ENCODE data around the gene ANKDD1B. TPM values are rescaled to one million over a fixed set of nuclear protein-coding genes. Genes with fewer than 3 reads are reported as not detected.
A peak's percentile ranks its signal among the peaks of the same experiment; 100 is the strongest.

The ANKDD1B gene
- total RNA-seq, 2 donors from 2014 or later = 0.33 TPM; not detected in 1

- Mint-ChIP-seq H3K4me3 (no peak overlapping the region), H3K4me1 (ENCODE audit: low read depth in 2 of 2) (no peaks in the 10 kb centered on the region), H3K36me3 (no peaks in the 10 kb centered on the region), H3K9me3 (no peaks in the 10 kb centered on the region), H3K27me3 (no peaks in the 10 kb centered on the region), H3K27ac (no peak overlapping the region)
- ATAC-seq (no peak), DNase-seq (ENCODE audit: low spot score) (no peak)
These were observed 15.7 kb downstream of the ANKDD1B start for GRCh38 chr5:75626959-75627358.

DNA sequence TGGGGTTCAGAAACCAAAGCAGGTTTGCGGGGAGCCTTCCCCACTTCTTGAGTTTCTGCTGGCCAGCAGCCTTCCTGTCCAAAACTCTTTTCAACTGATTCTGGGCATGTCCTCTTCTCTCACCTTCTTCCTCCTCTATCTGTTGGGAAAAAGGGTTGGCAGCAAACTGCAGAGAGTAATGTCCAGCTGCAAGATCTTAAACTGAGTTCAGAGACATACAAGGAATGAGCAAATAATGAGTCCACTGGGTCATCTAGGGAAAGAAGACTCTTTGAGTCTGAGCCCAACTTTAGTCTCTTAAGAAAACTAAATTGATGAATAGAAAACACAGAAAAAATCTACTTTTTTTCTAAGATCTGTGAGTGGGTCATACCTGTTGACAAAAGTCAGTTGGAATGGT is 16.5 kb downstream of the ANKDD1B start:
- H3K4me3 Mint-ChIP-seq = no peak overlapping the region
- no peaks in the 10 kb centered on the region for H3K36me3 Mint-ChIP-seq
- no peak for DNase-seq (ENCODE audit: low spot score)
- no peak overlapping the region for H3K27ac Mint-ChIP-seq
- H3K4me1 Mint-ChIP-seq (ENCODE audit: low read depth in 2 of 2) = no peaks in the 10 kb centered on the region
- H3K9me3 Mint-ChIP-seq = no peaks in the 10 kb centered on the region
- ATAC-seq = no peak
- peaks cover 0 to 2% of the 10 kb centered on the region in 2 donors for H3K27me3 Mint-ChIP-seq

- DNase-seq (ENCODE audit: low spot score) (no peak), ATAC-seq (no peak)
- Mint-ChIP-seq H3K27ac (no peak overlapping the region), H3K9me3 (no peaks in the 10 kb centered on the region), H3K4me1 (ENCODE audit: low read depth in 2 of 2) (no peaks in the 10 kb centered on the region), H3K4me3 (no peak overlapping the region), H3K27me3 (peaks cover 4 to 8% of the 10 kb centered on the region in 2 donors), H3K36me3 (no peaks in the 10 kb centered on the region)
These were observed 19.6 kb downstream of the ANKDD1B start for GRCh38 chr5:75630875-75631274.

GRCh38 chr5:75632321-75632720 is 21.1 kb downstream of the ANKDD1B start:
- Mint-ChIP-seq H3K9me3 (no peaks in the 10 kb centered on the region), H3K4me1 (ENCODE audit: low read depth in 2 of 2) (no peaks in the 10 kb centered on the region), H3K4me3 (no peak overlapping the region), H3K27ac (no peak overlapping the region), H3K27me3 (peaks cover 12 to 13% of the 10 kb centered on the region in 2 donors), H3K36me3 (no peaks in the 10 kb centered on the region)
- DNase-seq (ENCODE audit: low spot score) = no peak
- ATAC-seq = no peak

DNA sequence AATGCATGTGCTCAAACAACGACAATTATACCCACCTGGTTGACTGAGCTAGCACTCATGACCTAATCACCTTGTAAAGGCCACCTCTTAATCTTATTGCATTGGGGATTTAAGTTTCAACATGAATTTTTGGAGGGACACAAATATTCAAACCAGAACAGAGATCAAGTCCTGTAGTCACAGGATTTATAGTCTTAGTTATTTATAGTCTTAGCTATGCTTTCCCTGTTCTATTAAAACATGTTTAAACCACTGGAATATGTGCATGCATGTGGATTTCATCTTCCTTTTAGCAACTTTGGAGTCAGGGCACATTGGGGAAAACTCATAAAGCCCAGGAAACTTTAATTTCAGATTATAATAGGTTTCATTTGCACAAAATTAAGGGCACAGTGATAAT is 26.7 kb downstream of the ANKDD1B start:
- no peaks in the 10 kb centered on the region for H3K4me1 Mint-ChIP-seq (ENCODE audit: low read depth in 2 of 2)
- H3K4me3 Mint-ChIP-seq = no peak overlapping the region
- no peak overlapping the region for H3K27ac Mint-ChIP-seq
- DNase-seq (ENCODE audit: low spot score) (no peak), ATAC-seq (no peak)
- H3K27me3 Mint-ChIP-seq = peaks cover 11 to 12% of the 10 kb centered on the region in 2 donors
- no peaks in the 10 kb centered on the region for H3K9me3 Mint-ChIP-seq
- no peaks in the 10 kb centered on the region for H3K36me3 Mint-ChIP-seq

DNA sequence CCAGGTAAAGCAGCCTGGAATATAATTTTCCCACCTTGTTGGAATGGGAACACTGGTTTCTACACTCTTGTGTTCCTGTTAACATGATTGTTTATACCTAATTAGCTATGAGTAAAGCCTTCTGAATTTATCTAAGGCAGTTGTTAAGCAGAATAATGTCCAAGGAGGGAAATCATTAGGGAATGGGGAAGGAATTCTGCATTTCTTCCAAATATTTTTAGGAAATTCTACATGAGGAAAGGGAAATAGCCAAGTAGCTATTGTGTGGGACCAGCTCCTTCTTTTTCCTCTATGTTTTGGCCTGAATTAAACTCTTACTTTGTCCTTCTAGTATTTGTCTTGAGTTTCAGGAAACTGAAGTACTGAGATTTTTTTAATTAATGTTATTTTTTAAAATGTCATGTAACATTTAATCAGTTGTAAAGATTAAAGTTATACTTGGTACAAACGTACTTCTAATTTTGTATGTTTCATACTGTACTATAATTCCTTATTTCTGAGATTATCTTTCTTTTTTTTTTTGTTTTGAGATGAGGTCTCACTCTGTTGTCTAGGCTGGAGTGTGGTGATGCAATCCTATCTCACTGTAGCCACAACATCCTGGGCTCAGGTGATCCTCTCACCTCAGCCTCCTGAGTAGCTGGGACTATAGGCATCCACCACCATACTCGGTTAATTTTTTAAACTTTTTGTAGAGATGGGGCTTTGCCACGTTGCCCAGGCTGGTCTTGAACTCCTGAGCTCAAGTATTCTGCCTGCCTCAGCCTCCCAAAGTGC is 28.5 kb downstream of the ANKDD1B start:
- ATAC-seq (no peak), DNase-seq (ENCODE audit: low spot score) (no peak)
- Mint-ChIP-seq H3K4me1 (ENCODE audit: low read depth in 2 of 2) (no peaks in the 10 kb centered on the region), H3K27ac (no peak overlapping the region), H3K4me3 (no peak overlapping the region), H3K27me3 (peaks cover 9 to 12% of the 10 kb centered on the region in 2 donors), H3K36me3 (no peaks in the 10 kb centered on the region), H3K9me3 (no peaks in the 10 kb centered on the region)

- peaks cover 7 to 12% of the 10 kb centered on the region in 2 donors for H3K27me3 Mint-ChIP-seq
- H3K4me1 Mint-ChIP-seq (ENCODE audit: low read depth in 2 of 2) = no peaks in the 10 kb centered on the region
- no peaks in the 10 kb centered on the region for H3K9me3 Mint-ChIP-seq
- H3K4me3 Mint-ChIP-seq = no peak overlapping the region
- DNase-seq (ENCODE audit: low spot score) (no peak), ATAC-seq (no peak)
- H3K27ac Mint-ChIP-seq = no peak overlapping the region
- H3K36me3 Mint-ChIP-seq = no peaks in the 10 kb centered on the region
These were observed 29.1 kb downstream of the ANKDD1B start for GRCh38 chr5:75640395-75640794.

GRCh38 chr5:75640826-75641225 is 29.6 kb downstream of the ANKDD1B start:
- Mint-ChIP-seq H3K27ac (no peak overlapping the region), H3K9me3 (no peaks in the 10 kb centered on the region), H3K36me3 (no peaks in the 10 kb centered on the region), H3K4me3 (no peak overlapping the region), H3K27me3 (peaks cover 5 to 9% of the 10 kb centered on the region in 2 donors), H3K4me1 (ENCODE audit: low read depth in 2 of 2) (no peaks in the 10 kb centered on the region)
- ATAC-seq (no peak), DNase-seq (ENCODE audit: low spot score) (no peak)

DNA sequence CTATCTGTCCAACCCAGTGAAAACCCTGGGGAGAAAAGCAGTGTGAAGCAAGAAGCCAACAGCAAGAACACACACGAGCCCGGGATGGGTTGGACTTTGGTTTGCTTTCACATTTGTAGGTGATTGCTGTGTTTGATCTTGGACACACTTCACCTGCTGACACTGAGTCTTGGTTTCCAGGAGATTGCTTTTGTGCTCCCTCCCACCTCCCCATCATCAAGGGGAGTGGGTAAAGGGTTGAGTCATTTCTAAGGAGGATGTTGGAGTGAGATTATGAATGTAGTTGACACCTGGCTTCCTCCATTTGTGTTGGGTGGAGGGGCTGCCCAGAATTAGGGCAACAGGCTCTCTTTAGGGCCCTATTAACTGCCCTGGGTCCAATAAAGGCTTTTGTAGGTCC is 37.5 kb downstream of the ANKDD1B start:
- DNase-seq (ENCODE audit: low spot score) = no peak
- H3K27me3 Mint-ChIP-seq = no peaks in the 10 kb centered on the region
- ATAC-seq = no peak
- H3K9me3 Mint-ChIP-seq = peaks cover 3% of the 10 kb centered on the region
- no peaks in the 10 kb centered on the region for H3K4me1 Mint-ChIP-seq (ENCODE audit: low read depth in 2 of 2)
- no peak overlapping the region for H3K27ac Mint-ChIP-seq
- H3K36me3 Mint-ChIP-seq = no peaks in the 10 kb centered on the region
- no peak overlapping the region for H3K4me3 Mint-ChIP-seq

GRCh38 chr5:75651575-75652238 is 40.5 kb downstream of the ANKDD1B start:
- ATAC-seq (no peak), DNase-seq (ENCODE audit: low spot score) (no peak)
- no peaks in the 10 kb centered on the region for H3K4me1 Mint-ChIP-seq (ENCODE audit: low read depth in 2 of 2)
- H3K9me3 Mint-ChIP-seq = peaks cover 3% of the 10 kb centered on the region
- H3K36me3 Mint-ChIP-seq = no peaks in the 10 kb centered on the region
- no peak overlapping the region for H3K4me3 Mint-ChIP-seq
- no peaks in the 10 kb centered on the region for H3K27me3 Mint-ChIP-seq
- no peak overlapping the region for H3K27ac Mint-ChIP-seq

- Mint-ChIP-seq H3K27me3 (no peaks in the 10 kb centered on the region), H3K4me3 (no peak overlapping the region)
These were observed 42.3 kb downstream of the ANKDD1B start for GRCh38 chr5:75653521-75653920.

GRCh38 chr5:75654693-75655295 is 43.5 kb downstream of the ANKDD1B start:
- Mint-ChIP-seq H3K27me3 (peaks cover 0 to 2% of the 10 kb centered on the region in 2 donors), H3K27ac (no peak overlapping the region), H3K9me3 (no peaks in the 10 kb centered on the region), H3K4me1 (ENCODE audit: low read depth in 2 of 2) (peaks cover 2% of the 10 kb centered on the region in 2 donors), H3K4me3 (no peak overlapping the region), H3K36me3 (no peaks in the 10 kb centered on the region)
- DNase-seq (ENCODE audit: low spot score) (no peak), ATAC-seq (peak in 1 of 2 donors; percentile 36)

More at GRCh38 chr5:75653521-75653920, 42.3 kb downstream of the ANKDD1B start:
- Mint-ChIP-seq H3K9me3 (no peaks in the 10 kb centered on the region), H3K27ac (no peak overlapping the region), H3K4me1 (ENCODE audit: low read depth in 2 of 2) (no peaks in the 10 kb centered on the region), H3K36me3 (no peaks in the 10 kb centered on the region)
- DNase-seq (ENCODE audit: low spot score) (no peak), ATAC-seq (no peak)

GRCh38 chr5:75656311-75657003 is 45.2 kb downstream of the ANKDD1B start:
- Mint-ChIP-seq H3K4me1 (ENCODE audit: low read depth in 2 of 2) (peaks cover 6 to 9% of the 10 kb centered on the region in 2 donors), H3K27ac (peak overlapping the region in 1 of 2 donors; percentile 46), H3K27me3 (peaks cover 0 to 2% of the 10 kb centered on the region in 2 donors), H3K36me3 (no peaks in the 10 kb centered on the region), H3K4me3 (no peak overlapping the region), H3K9me3 (no peaks in the 10 kb centered on the region)
- DNase-seq (ENCODE audit: low spot score) (no peak), ATAC-seq (no peak)

Measured in natural killer cell treated with Interleukin-12 subunit alpha and Interleukin-12 subunit beta and Interleukin-15 and Interleukin-18, amount 100 ng/mL, for 72 hours (primary cell).